Right atrium auricular region (tissue), 2 donors: Measurements from ENCODE around the gene PEX7. TPM values are rescaled to one million over a fixed set of nuclear protein-coding genes. Genes with fewer than 3 reads are reported as not detected.

ENCODE experiments used
- DNase-seq: peaks from one replicate; pipeline ENCODE4 v3.0.0-alpha.2; 2019; ENCODE audit warnings: low spot score
- H3K27ac ChIP-seq, 2 donors: fragments of 200-600 bp; sonication (generic); 1 replicate in 1 of 2; 2 replicates in 1 of 2; pipeline ENCODE4 v1.5.1; 2016 to 2019
- H3K27me3 ChIP-seq, 2 donors: fragments of 200-600 bp; sonication (generic); one replicate each; pipeline versions ENCODE4 v1.5.1 to v1.6.0; 2017 to 2019
- H3K36me3 ChIP-seq: fragments of 200-600 bp; sonication (generic); one replicate; pipeline ENCODE4 v1.5.1; 2016
- H3K4me1 ChIP-seq, 2 donors: fragments of 200-600 bp; sonication (generic); one replicate each; pipeline versions ENCODE4 v1.5.1 to v1.6.0; 2017 to 2019
- H3K4me3 ChIP-seq, 2 donors: fragments of 200-600 bp; sonication (generic); 1 replicate in 1 of 2; 2 replicates in 1 of 2; pipeline ENCODE4 v1.5.1; 2017 to 2019; ENCODE audit warnings: mild to moderate bottlenecking in 1 of 2, moderate library complexity in 1 of 2
- H3K9me3 ChIP-seq, 2 donors: fragments of 200-600 bp; sonication (generic); one replicate each; pipeline ENCODE4 v1.5.1; 2019
- CTCF ChIP-seq, 2 donors: fragments of 200-600 bp; sonication (generic); IDR thresholded peaks; one replicate each; pipeline ENCODE4 v1.5.1; 2019; ENCODE audit warnings: antibody characterized with exemption in 2 of 2
- total RNA-seq, 2 donors: library from RNA; depleted of rRNA; stranded (reverse); fragments of >200 nt; gene quantifications; one replicate each; pipeline ENCODE4 v1.1.0, GENCODE V29; 2016

The PEX7 gene
- total RNA-seq, 2 donors from 2014 or later, result 7.2 to 14.5 TPM

DNA sequence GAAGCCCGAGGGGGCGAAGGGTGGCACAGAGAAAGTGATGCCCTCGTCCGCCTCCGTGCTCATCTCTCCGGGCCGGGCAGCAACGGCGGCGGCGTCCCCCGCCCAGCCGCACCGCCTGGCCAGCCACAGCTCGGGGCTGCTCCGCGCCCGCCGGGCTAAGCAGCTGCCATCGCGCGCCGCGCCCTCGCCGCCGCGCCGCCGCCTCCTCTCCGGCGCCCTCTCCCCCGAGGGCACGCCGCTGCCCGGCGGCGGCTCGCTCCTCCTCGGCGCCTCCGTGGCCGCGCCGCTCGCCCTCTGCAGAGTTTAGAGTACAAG, 30.3 kb upstream of the PEX7 start:
- H3K27me3 ChIP-seq, result no peaks in the 10 kb centered on the region
- no peak for TF ChIP-seq CTCF (IDR thresholded peaks at IDR 0.05)
- no peaks in the 10 kb centered on the region for H3K36me3 ChIP-seq
- H3K4me3 ChIP-seq, result peak overlapping the region; percentile 68 to 92
- H3K4me1 ChIP-seq, result peaks cover 0 to 13% of the 10 kb centered on the region in 2 donors
- DNase-seq, result no peak
- peak overlapping the region; percentile 87 to 91 for H3K27ac ChIP-seq
- H3K9me3 ChIP-seq, result no peaks in the 10 kb centered on the region

DNA sequence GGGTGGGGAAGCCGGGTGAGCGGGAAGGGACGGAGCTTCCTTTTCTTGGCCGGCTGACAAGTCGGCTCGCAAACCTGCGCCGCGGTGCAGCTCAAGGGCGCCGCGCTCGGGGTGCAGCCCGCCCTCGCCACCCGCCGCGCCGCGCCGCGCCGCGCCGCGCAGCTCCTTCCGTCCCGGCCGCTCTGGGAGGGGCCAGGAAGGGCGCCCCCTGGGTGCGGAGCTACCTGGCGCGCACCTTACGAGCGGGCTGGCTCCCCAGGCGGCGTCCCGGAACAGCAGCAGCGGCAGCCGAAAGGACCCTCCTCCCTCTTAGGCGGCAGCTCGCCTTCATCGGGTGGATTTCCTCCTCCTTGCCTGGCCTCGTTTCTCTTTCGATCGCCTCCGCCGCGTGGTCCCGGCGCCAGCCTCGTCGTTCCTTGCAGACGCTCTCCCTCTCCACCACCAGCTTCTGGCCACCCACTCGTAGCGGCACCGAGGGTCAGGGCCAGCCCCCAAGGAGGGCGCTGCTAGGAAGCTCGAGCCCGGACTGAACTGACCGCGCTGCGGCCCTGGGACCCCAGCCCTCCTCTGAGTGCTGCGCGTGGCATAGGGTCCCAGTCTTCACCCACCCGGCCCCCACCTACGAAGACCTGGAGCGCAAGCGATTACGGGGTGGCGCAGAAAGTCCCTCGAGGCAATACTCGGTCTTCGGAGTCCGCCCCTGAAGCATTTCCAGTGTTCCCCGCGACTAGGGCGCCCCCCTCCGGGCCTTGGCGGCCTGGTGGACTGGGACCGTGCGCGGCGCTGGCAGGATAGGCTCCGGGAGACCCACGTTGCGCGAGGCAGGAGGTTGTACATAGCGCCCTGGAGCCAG, 29.8 kb upstream of the PEX7 start, which contains the start of gene MAP3K5:
Gene MAP3K5 (minus strand): TSS at position 68 of the 853 bp plus-strand sequence. CDS start 320 bp downstream, outside the sequence.
- peak; percentile 38 to 71 for TF ChIP-seq CTCF (IDR thresholded peaks at IDR 0.05)
- no peaks in the 10 kb centered on the region for H3K27me3 ChIP-seq
- H3K27ac ChIP-seq, result peak within 1 kb of the TSS; percentile 87 to 91
- peak within 1 kb of the TSS; percentile 68 to 92 for H3K4me3 ChIP-seq
- no peaks in the 10 kb centered on the region for H3K9me3 ChIP-seq
- H3K4me1 ChIP-seq, result peaks cover 0 to 13% of the 10 kb centered on the region in 2 donors
- peak; percentile 93 for DNase-seq
- no peaks in the 10 kb centered on the region for H3K36me3 ChIP-seq

GRCh38 chr6:136793363-136793762, 29.0 kb upstream of the PEX7 start:
- TF ChIP-seq CTCF (IDR thresholded peaks at IDR 0.05), result no peak
- peak overlapping the region; percentile 87 to 91 for H3K27ac ChIP-seq
- H3K9me3 ChIP-seq, result no peaks in the 10 kb centered on the region
- no peaks in the 10 kb centered on the region for H3K27me3 ChIP-seq
- no peak for DNase-seq
- no peaks in the 10 kb centered on the region for H3K36me3 ChIP-seq
- H3K4me3 ChIP-seq, result peak overlapping the region; percentile 68 to 92
- H3K4me1 ChIP-seq, result peaks cover 0 to 13% of the 10 kb centered on the region in 2 donors

DNA sequence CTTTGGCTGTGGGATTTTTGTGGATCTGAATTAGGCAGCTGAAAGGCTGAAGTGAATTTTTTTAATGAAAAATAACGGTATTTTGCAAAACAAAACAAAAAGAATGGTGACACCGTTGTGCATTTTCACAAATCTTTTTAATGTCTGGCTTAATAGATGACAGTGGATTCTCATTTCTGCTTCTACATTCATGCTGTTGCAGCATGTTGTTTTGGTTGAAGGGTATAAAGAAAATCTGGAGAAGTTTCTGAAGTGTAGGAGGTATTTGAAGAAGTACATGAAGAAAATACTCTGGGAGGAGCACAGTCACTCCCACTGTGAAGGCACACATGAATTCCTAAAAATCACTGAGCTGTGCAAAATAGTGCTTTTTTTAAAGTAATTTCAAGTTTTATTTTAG, 27.0 kb upstream of the PEX7 start:
- TF ChIP-seq CTCF (IDR thresholded peaks at IDR 0.05), result no peak

GRCh38 chr6:136795996-136796395, 26.4 kb upstream of the PEX7 start:
- Histone ChIP-seq H3K27ac (no peak overlapping the region), H3K4me3 (no peak overlapping the region), H3K27me3 (no peaks in the 10 kb centered on the region), H3K9me3 (no peaks in the 10 kb centered on the region), H3K36me3 (no peaks in the 10 kb centered on the region), H3K4me1 (peaks cover 0 to 10% of the 10 kb centered on the region in 2 donors)
- DNase-seq, result no peak
- TF ChIP-seq CTCF (IDR thresholded peaks at IDR 0.05), result no peak

More for the DNA sequence above, 27.0 kb upstream of the PEX7 start:
- H3K27me3 ChIP-seq, result no peaks in the 10 kb centered on the region
- no peak overlapping the region for H3K27ac ChIP-seq
- no peaks in the 10 kb centered on the region for H3K36me3 ChIP-seq
- no peak overlapping the region for H3K4me3 ChIP-seq
- H3K9me3 ChIP-seq, result no peaks in the 10 kb centered on the region
- DNase-seq, result no peak
- H3K4me1 ChIP-seq, result peaks cover 0 to 10% of the 10 kb centered on the region in 2 donors
